GM23338 (cell line): ENCODE results near the gene NCK2. TPM values are rescaled to one million over a fixed set of nuclear protein-coding genes. Genes with fewer than 3 reads are reported as not detected.

Source experiments
- ATAC-seq: fragments of 200-7000 bp; cut with Tn5 transposase; 3 replicates; pipeline ENCODE4 v1.9.1; 2020
- DNase-seq: peaks from one replicate; pipeline ENCODE4 v3.0.0-alpha.2; 2015; ENCODE audit warnings: low spot score
- H2AFZ ChIP-seq: fragments of 200-600 bp; sonication (generic); 2 replicates; pipeline ENCODE4 v1.8.0; 2016; ENCODE audit warnings: antibody characterized with exemption, mild to moderate bottlenecking, moderate library complexity
- H3F3A ChIP-seq: fragments of 200-600 bp; sonication (generic); replicated peaks from 2 replicates; pipeline ENCODE4 v1.8.0; 2017; ENCODE audit warnings: antibody characterized with exemption, mixed run types, low read depth
- H3K27ac ChIP-seq: fragments of 200-600 bp; sonication (generic); 2 replicates; pipeline ENCODE4 v1.6.1; 2016; ENCODE audit warnings: low read depth
- H3K27me3 ChIP-seq: fragments of 200-600 bp; sonication (generic); 2 replicates; pipeline ENCODE4 v1.8.0; 2016; ENCODE audit warnings: mild to moderate bottlenecking, mixed run types, moderate library complexity; ENCODE audit not compliant: insufficient read depth
- H3K36me3 ChIP-seq: fragments of 200-600 bp; sonication (generic); 2 replicates; pipeline ENCODE4 v1.8.0; 2016; ENCODE audit warnings: mild to moderate bottlenecking; ENCODE audit not compliant: insufficient read depth
- H3K4me1 ChIP-seq: fragments of 200-600 bp; sonication (generic); 2 replicates; pipeline ENCODE4 v1.8.0; 2016; ENCODE audit warnings: mild to moderate bottlenecking, moderate library complexity; ENCODE audit not compliant: insufficient read depth
- H3K4me2 ChIP-seq: fragments of 200-600 bp; sonication (generic); 2 replicates; pipeline ENCODE4 v1.7.1; 2017; ENCODE audit warnings: mixed run types
- H3K4me3 ChIP-seq: fragments of 200-600 bp; sonication (generic); 2 replicates; pipeline ENCODE4 v1.6.1; 2016; ENCODE audit warnings: mixed run types
- H3K79me2 ChIP-seq: fragments of 200-600 bp; sonication (generic); replicated peaks from 2 replicates; pipeline ENCODE4 v1.8.0; 2017; ENCODE audit warnings: mild to moderate bottlenecking; ENCODE audit not compliant: insufficient read depth
- H3K9me2 ChIP-seq: fragments of 200-600 bp; sonication (generic); 2 replicates; pipeline ENCODE4 v1.8.0; 2017; ENCODE audit not compliant: insufficient read depth
- H4K20me1 ChIP-seq: fragments of 200-600 bp; sonication (generic); replicated peaks from 2 replicates; pipeline ENCODE4 v1.8.0; 2017; ENCODE audit warnings: mild to moderate bottlenecking; ENCODE audit not compliant: insufficient read depth
- H3K27ac Mint-ChIP-seq: 2 replicates; pipeline ENCODE4 v1.8.0; 2020; ENCODE audit warnings: inconsistent platforms, mild to moderate bottlenecking, moderate library complexity, mixed read lengths
- H3K27me3 Mint-ChIP-seq: 3 replicates; pipeline ENCODE4 v1.8.0; 2022; ENCODE audit warnings: low read depth, mild to moderate bottlenecking, moderate library complexity, mixed read lengths, inconsistent platforms; ENCODE audit not compliant: insufficient read depth, poor library complexity
- H3K36me3 Mint-ChIP-seq: 3 replicates; pipeline ENCODE4 v1.8.0; 2021; ENCODE audit warnings: low read depth, mild to moderate bottlenecking, inconsistent platforms, moderate library complexity, mixed read lengths
- H3K4me1 Mint-ChIP-seq: 3 replicates; pipeline ENCODE4 v1.8.0; 2020; ENCODE audit warnings: mild to moderate bottlenecking, inconsistent platforms, mixed read lengths
- H3K4me3 Mint-ChIP-seq: 3 replicates; pipeline ENCODE4 v1.8.0; 2021; ENCODE audit warnings: moderate library complexity, mild to moderate bottlenecking, inconsistent platforms, mixed read lengths
- H3K9me3 Mint-ChIP-seq: 3 replicates; pipeline ENCODE4 v1.8.0; 2020; ENCODE audit warnings: moderate library complexity, mild to moderate bottlenecking, inconsistent platforms, mixed read lengths
- CREB1 ChIP-seq: fragments of 250-450 bp; sonication (Bioruptor Pico); IDR thresholded peaks from 2 replicates; pipeline ENCODE4 v1.5.0; 2020; ENCODE audit warnings: low read depth, mild to moderate bottlenecking, moderate library complexity
- CTCF ChIP-seq, 2 experiments: fragments of 200-600 bp in 1 of 2; sonication (generic) in 1 of 2; conservative IDR thresholded peaks; 2 replicates each; pipeline versions ENCODE4 v1.5.1 to v1.6.1; 2016 to 2017; ENCODE audit warnings: antibody characterized with exemption in 2 of 2, low read depth in 2 of 2, mild to moderate bottlenecking in 2 of 2, moderate library complexity in 1 of 2
- EZH2 ChIP-seq: fragments of 200-600 bp; sonication (generic); IDR thresholded peaks from one replicate; pipeline ENCODE4 v1.8.0; 2017; ENCODE audit warnings: antibody characterized with exemption, mild to moderate bottlenecking, low read depth; ENCODE audit not compliant: unreplicated experiment
- EZH2phosphoT487 ChIP-seq: fragments of 200-600 bp; sonication (generic); IDR thresholded peaks from one replicate; pipeline ENCODE4 v1.8.1; 2018; ENCODE audit warnings: antibody characterized with exemption; ENCODE audit not compliant: unreplicated experiment
- JUNB ChIP-seq: IDR thresholded peaks from one replicate; pipeline ENCODE4 v1.6.1; 2016; ENCODE audit warnings: antibody characterized with exemption; ENCODE audit not compliant: unreplicated experiment
- POLR2AphosphoS5 ChIP-seq: IDR thresholded peaks from 2 replicates; pipeline ENCODE4 v1.6.1; 2016; ENCODE audit warnings: antibody characterized with exemption, low read depth
- REST ChIP-seq: IDR thresholded peaks from one replicate; pipeline ENCODE4 v1.6.1; 2018; ENCODE audit warnings: antibody characterized with exemption; ENCODE audit not compliant: unreplicated experiment
- STAT1 ChIP-seq: IDR thresholded peaks from one replicate; pipeline ENCODE4 v1.6.1; 2016; ENCODE audit warnings: antibody characterized with exemption; ENCODE audit not compliant: unreplicated experiment
- ZNF114 ChIP-seq: fragments of 250-450 bp; sonication (Bioruptor Pico); IDR thresholded peaks from 2 replicates; pipeline ENCODE4 v1.5.0; 2020; ENCODE audit warnings: mild to moderate bottlenecking, moderate library complexity
- ZNF331 ChIP-seq: fragments of 250-450 bp; sonication (Bioruptor Pico); IDR thresholded peaks from 2 replicates; pipeline ENCODE4 v1.5.0; 2020; ENCODE audit warnings: low read depth, mild to moderate bottlenecking, moderate library complexity
- polyA plus RNA-seq: library from polyadenylated mRNA; unstranded; fragments of >200 nt; fragmentation: Nextera tagmentation; extraction: Ambion mirVana; gene quantifications from 2 replicates; pipeline ENCODE4 v1.2.1, GENCODE V29; 2016
- total RNA-seq: library from RNA; depleted of rRNA; stranded (reverse); fragments of >200 nt; shearing (Covaris generic); gene quantifications from 2 replicates; pipeline ENCODE4 v1.2.3, GENCODE V29; 2014
- TF ChIP-seq, protein P1 (sequence below): IDR thresholded peaks from 2 replicates; pipeline ENCODE4 v1.6.1; 2016; ENCODE audit warnings: antibody characterized with exemption

NCK2 gene
- total and polyA plus RNA-seq, 2 experiments from 2014 or later: 26.9 to 59.9 TPM

DNA sequence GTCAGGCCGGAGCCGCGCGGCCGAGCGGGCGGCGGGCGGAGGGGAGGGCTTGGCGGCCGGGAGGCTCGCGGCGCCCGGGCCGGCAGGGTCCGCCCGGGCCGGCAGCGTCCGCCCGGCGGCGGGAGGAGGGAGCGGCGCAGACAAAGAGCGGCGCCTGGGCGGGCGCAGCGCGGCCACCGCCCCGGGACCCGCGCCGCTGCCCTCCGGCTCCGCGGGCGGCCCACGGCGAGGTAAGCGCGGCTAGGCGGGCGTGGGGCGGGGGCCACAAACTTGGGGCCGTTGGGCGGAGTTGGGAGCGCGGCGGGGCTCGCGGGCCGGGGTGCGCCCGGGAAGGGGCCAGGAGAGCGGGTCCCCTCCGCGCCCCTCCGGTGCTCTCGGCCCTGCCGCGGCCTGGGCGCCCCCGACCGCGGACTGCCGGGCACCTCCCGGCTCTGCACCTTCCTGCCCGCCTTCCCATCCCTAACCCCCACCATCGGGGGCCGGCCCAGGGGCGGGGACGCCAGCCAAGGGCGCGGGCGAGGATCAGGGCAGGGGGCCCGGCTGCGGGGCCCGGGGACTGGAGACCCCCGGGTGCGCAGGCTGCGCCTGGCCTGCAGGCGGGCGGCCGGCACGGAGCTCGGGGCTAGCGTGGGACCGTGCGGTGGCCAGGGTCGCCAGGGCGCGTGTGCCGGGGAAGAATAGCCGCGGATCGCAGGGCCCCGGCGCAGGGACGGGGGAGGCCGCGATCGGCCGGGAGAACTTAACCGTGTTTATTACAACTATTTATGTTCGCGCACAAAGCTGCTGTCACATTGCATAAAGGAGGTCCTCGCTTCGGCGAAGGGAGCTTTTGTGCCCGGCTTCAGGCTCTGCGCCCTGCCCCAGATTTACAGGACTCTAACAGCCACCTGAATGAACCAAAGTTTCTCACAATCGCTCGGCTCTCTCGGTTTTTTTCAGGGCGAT, at the start of gene NCK2 (continued):
- no peak for TF ChIP-seq CREB1 (CRISPR knock-in tag)

GRCh38 chr2:105697781-105698449, 46.8 kb upstream of the NCK2 start:
- Mint-ChIP-seq H3K9me3 (no peaks in the 10 kb centered on the region), H3K4me1 (peaks cover under 1% of the 10 kb centered on the region), H3K4me3 (no peak overlapping the region), H3K36me3 (no peaks in the 10 kb centered on the region), H3K27me3 (peaks cover 8% of the 10 kb centered on the region), H3K27ac (no peak overlapping the region)
- Histone ChIP-seq H3K9me2 (peaks cover 6% of the 10 kb centered on the region), H3K4me3 (no peak overlapping the region), H3K27ac (no peak overlapping the region), H3K27me3 (no peaks in the 10 kb centered on the region), H3K36me3 (no peaks in the 10 kb centered on the region), H3K4me1 (no peaks in the 10 kb centered on the region), H3K79me2 (no peaks in the 10 kb centered on the region), H3K4me2 (no peak overlapping the region), H4K20me1 (no peaks in the 10 kb centered on the region), H3F3A (no peaks in the 10 kb centered on the region), H2AFZ (no peak overlapping the region)
- no peak for ATAC-seq
- TF ChIP-seq CTCF (conservative IDR thresholded peaks at IDR 0.05; ENCODE audit: low read depth in 2 of 2) (no peak), ZNF331 (CRISPR knock-in tag) (no peak), REST (no peak), POLR2AphosphoS5 (no peak), EZH2 (no peak), EZH2phosphoT487 (no peak), JUNB (no peak), ZNF114 (CRISPR knock-in tag) (no peak), STAT1 (no peak), CREB1 (CRISPR knock-in tag) (no peak)
- TF ChIP-seq, protein P1, sequence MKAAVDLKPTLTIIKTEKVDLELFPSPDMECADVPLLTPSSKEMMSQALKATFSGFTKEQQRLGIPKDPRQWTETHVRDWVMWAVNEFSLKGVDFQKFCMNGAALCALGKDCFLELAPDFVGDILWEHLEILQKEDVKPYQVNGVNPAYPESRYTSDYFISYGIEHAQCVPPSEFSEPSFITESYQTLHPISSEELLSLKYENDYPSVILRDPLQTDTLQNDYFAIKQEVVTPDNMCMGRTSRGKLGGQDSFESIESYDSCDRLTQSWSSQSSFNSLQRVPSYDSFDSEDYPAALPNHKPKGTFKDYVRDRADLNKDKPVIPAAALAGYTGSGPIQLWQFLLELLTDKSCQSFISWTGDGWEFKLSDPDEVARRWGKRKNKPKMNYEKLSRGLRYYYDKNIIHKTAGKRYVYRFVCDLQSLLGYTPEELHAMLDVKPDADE: no peak
- no peak for DNase-seq
